Measurements from ENCODE around the gene SH2B2.

GRCh38 chr7:102258073-102258748, 28.5 kb upstream of the SH2B2 start:
- no peak for TF ChIP-seq CTCF (IDR thresholded peaks at IDR 0.05; ENCODE audit: poor library complexity, severe bottlenecking)
- no peak for TF ChIP-seq POLR2AphosphoS5 (IDR thresholded peaks at IDR 0.05)
- no peak for TF ChIP-seq RAD21 (conservative IDR thresholded peaks at IDR 0.05)
- no peak for TF ChIP-seq SMC3 (conservative IDR thresholded peaks at IDR 0.05; ENCODE audit: poor library complexity)
- TF ChIP-seq REST (IDR thresholded peaks at IDR 0.05; ENCODE audit: borderline replicate concordance), result no peak
- no peak for TF ChIP-seq EP300 (conservative IDR thresholded peaks at IDR 0.05; ENCODE audit: poor library complexity, severe bottlenecking)
- TF ChIP-seq EZH2 (IDR thresholded peaks at IDR 0.05; ENCODE audit: borderline replicate concordance, insufficient read depth, low read length, poor library complexity, severe bottlenecking), result no peak
- no peak for TF ChIP-seq TAF1 (IDR thresholded peaks at IDR 0.05; ENCODE audit: low read depth)
- no peak for TF ChIP-seq MXI1 (conservative IDR thresholded peaks at IDR 0.05; ENCODE audit: poor library complexity, severe bottlenecking)

Data from neural cell (in vitro differentiated cells).